Mucosa of rectum (tissue), 2 donors: ENCODE data around the gene HOXB7.
A peak's percentile ranks its signal among the peaks of the same experiment; 100 is the strongest.

Experiments used
- H3K27ac ChIP-seq, 2 donors: one replicate each; pipeline ENCODE4 v1.7.0; 2013; ENCODE audit warnings: inconsistent platforms in 2 of 2, low read depth in 2 of 2, low read length in 2 of 2
- H3K27me3 ChIP-seq, 2 donors: one replicate each; pipeline ENCODE4 v1.7.0; 2013; ENCODE audit warnings: low read length in 2 of 2; ENCODE audit not compliant: control insufficient read depth in 2 of 2, insufficient read depth in 2 of 2
- H3K36me3 ChIP-seq, 2 donors: one replicate each; pipeline ENCODE4 v1.7.0; 2013; ENCODE audit warnings: low read length in 2 of 2; ENCODE audit not compliant: control insufficient read depth in 2 of 2, insufficient read depth in 2 of 2
- H3K4me1 ChIP-seq, 2 donors: one replicate each; pipeline ENCODE4 v1.7.0; 2013; ENCODE audit warnings: low read length in 2 of 2, mild to moderate bottlenecking in 1 of 2; ENCODE audit not compliant: control insufficient read depth in 2 of 2, insufficient read depth in 2 of 2
- H3K4me3 ChIP-seq, 2 donors: one replicate each; pipeline ENCODE4 v1.7.0; 2013; ENCODE audit warnings: low read length in 2 of 2
- H3K9ac ChIP-seq, 2 donors: one replicate each; pipeline ENCODE4 v1.7.0; 2013; ENCODE audit warnings: low read length in 2 of 2, low read depth in 1 of 2, mild to moderate bottlenecking in 1 of 2
- H3K9me3 ChIP-seq, 2 donors: one replicate each; pipeline ENCODE4 v1.7.0; 2013; ENCODE audit warnings: low read length in 2 of 2; ENCODE audit not compliant: control insufficient read depth in 2 of 2
- donor health status: healthy.
- donor health status: Normal muscosa, but diverticular disease.

The HOXB7 gene

GRCh38 chr17:48565925-48566710 is 44.7 kb downstream of the HOXB7 start:
- H3K4me3 ChIP-seq: no peak overlapping the region
- H3K36me3 ChIP-seq: peaks cover 0 to 13% of the 10 kb centered on the region in 2 donors
- H3K9me3 ChIP-seq: no peaks in the 10 kb centered on the region
- peaks cover 37 to 48% of the 10 kb centered on the region in 2 donors for H3K4me1 ChIP-seq
- peaks cover 0 to 3% of the 10 kb centered on the region in 2 donors for H3K27me3 ChIP-seq
- H3K27ac ChIP-seq: peak overlapping the region in 1 of 2 donors; percentile 32
- no peak overlapping the region for H3K9ac ChIP-seq

GRCh38 chr17:48565022-48565554 is 45.7 kb downstream of the HOXB7 start:
- no peak overlapping the region for H3K9ac ChIP-seq

GRCh38 chr17:48564188-48565021 is 46.4 kb downstream of the HOXB7 start:
- Histone ChIP-seq H3K4me3 (peak overlapping the region; percentile 50 to 51), H3K27ac (peak overlapping the region; percentile 11 to 61), H3K27me3 (peaks cover 0 to 3% of the 10 kb centered on the region in 2 donors), H3K9ac (peak overlapping the region in 1 of 2 donors; percentile 38), H3K36me3 (peaks cover 0 to 13% of the 10 kb centered on the region in 2 donors), H3K9me3 (no peaks in the 10 kb centered on the region), H3K4me1 (peaks cover 43 to 59% of the 10 kb centered on the region in 2 donors)

More at GRCh38 chr17:48565022-48565554, 45.7 kb downstream of the HOXB7 start:
- H3K36me3 ChIP-seq: peaks cover 0 to 13% of the 10 kb centered on the region in 2 donors
- peak overlapping the region in 1 of 2 donors; percentile 50 for H3K4me3 ChIP-seq
- H3K9me3 ChIP-seq: no peaks in the 10 kb centered on the region
- H3K27me3 ChIP-seq: peaks cover 0 to 3% of the 10 kb centered on the region in 2 donors
- peaks cover 42 to 53% of the 10 kb centered on the region in 2 donors for H3K4me1 ChIP-seq
- H3K27ac ChIP-seq: peak overlapping the region in 1 of 2 donors; percentile 23

GRCh38 chr17:48563867-48564187 is 47.0 kb downstream of the HOXB7 start:
- peaks cover 0 to 3% of the 10 kb centered on the region in 2 donors for H3K27me3 ChIP-seq
- peaks cover 39 to 54% of the 10 kb centered on the region in 2 donors for H3K4me1 ChIP-seq

GRCh38 chr17:48563385-48563838 is 47.4 kb downstream of the HOXB7 start:
- H3K27me3 ChIP-seq: peaks cover 0 to 3% of the 10 kb centered on the region in 2 donors
- no peaks in the 10 kb centered on the region for H3K9me3 ChIP-seq
- H3K4me1 ChIP-seq: peaks cover 39 to 54% of the 10 kb centered on the region in 2 donors
- no peak overlapping the region for H3K9ac ChIP-seq
- H3K4me3 ChIP-seq: peak overlapping the region in 1 of 2 donors; percentile 31
- H3K27ac ChIP-seq: peak overlapping the region in 1 of 2 donors; percentile 56
- H3K36me3 ChIP-seq: peaks cover 0 to 13% of the 10 kb centered on the region in 2 donors

More at GRCh38 chr17:48563867-48564187, 47.0 kb downstream of the HOXB7 start:
- H3K9ac ChIP-seq: no peak overlapping the region
- H3K9me3 ChIP-seq: no peaks in the 10 kb centered on the region
- H3K27ac ChIP-seq: peak overlapping the region in 1 of 2 donors; percentile 32
- no peak overlapping the region for H3K4me3 ChIP-seq
- H3K36me3 ChIP-seq: peaks cover 0 to 13% of the 10 kb centered on the region in 2 donors

- Histone ChIP-seq H3K9ac (no peak overlapping the region), H3K4me3 (no peak overlapping the region), H3K4me1 (peaks cover 39 to 52% of the 10 kb centered on the region in 2 donors), H3K9me3 (no peaks in the 10 kb centered on the region), H3K36me3 (peaks cover 0 to 13% of the 10 kb centered on the region in 2 donors), H3K27ac (peak overlapping the region in 1 of 2 donors; percentile 56), H3K27me3 (peaks cover 0 to 3% of the 10 kb centered on the region in 2 donors)
These were observed 47.9 kb downstream of the HOXB7 start for GRCh38 chr17:48562934-48563333.

GRCh38 chr17:48561884-48562810 is 48.7 kb downstream of the HOXB7 start:
- H3K27ac ChIP-seq: peak overlapping the region; percentile 54 to 57
- H3K9me3 ChIP-seq: no peaks in the 10 kb centered on the region
- peaks cover 0 to under 1% of the 10 kb centered on the region in 2 donors for H3K27me3 ChIP-seq
- H3K4me1 ChIP-seq: peaks cover 41 to 51% of the 10 kb centered on the region in 2 donors
- H3K9ac ChIP-seq: no peak overlapping the region
- peaks cover 0 to 13% of the 10 kb centered on the region in 2 donors for H3K36me3 ChIP-seq
- H3K4me3 ChIP-seq: no peak overlapping the region

GRCh38 chr17:48559840-48560817 is 50.7 kb downstream of the HOXB7 start:
- Histone ChIP-seq H3K4me3 (no peak overlapping the region), H3K9ac (no peak overlapping the region), H3K4me1 (peaks cover 37 to 59% of the 10 kb centered on the region in 2 donors)

More at GRCh38 chr17:48559840-48560817, 50.7 kb downstream of the HOXB7 start:
- H3K27ac ChIP-seq: peak overlapping the region; percentile 31 to 56
- H3K27me3 ChIP-seq: peaks cover 0 to 3% of the 10 kb centered on the region in 2 donors
- peaks cover 0 to 10% of the 10 kb centered on the region in 2 donors for H3K36me3 ChIP-seq
- no peaks in the 10 kb centered on the region for H3K9me3 ChIP-seq
